GM23338 (cell line): Measurements from ENCODE around the gene STX16. TPM values are rescaled to one million over a fixed set of nuclear protein-coding genes. Genes with fewer than 3 reads are reported as not detected.
"Not testable (repeated sequence)": the region's sequence is repeated elsewhere in the genome, so short reads cannot be mapped to it uniquely, and the experiment has no call there.

Experiments used
- ATAC-seq: fragments of 200-7000 bp; cut with Tn5 transposase; 3 replicates; pipeline ENCODE4 v1.9.1; 2020
- DNase-seq: peaks from one replicate; pipeline ENCODE4 v3.0.0-alpha.2; 2015; ENCODE audit warnings: low spot score
- H2AFZ ChIP-seq: fragments of 200-600 bp; sonication (generic); 2 replicates; pipeline ENCODE4 v1.8.0; 2016; ENCODE audit warnings: antibody characterized with exemption, mild to moderate bottlenecking, moderate library complexity
- H3F3A ChIP-seq: fragments of 200-600 bp; sonication (generic); replicated peaks from 2 replicates; pipeline ENCODE4 v1.8.0; 2017; ENCODE audit warnings: antibody characterized with exemption, mixed run types, low read depth
- H3K27ac ChIP-seq: fragments of 200-600 bp; sonication (generic); 2 replicates; pipeline ENCODE4 v1.6.1; 2016; ENCODE audit warnings: low read depth
- H3K27me3 ChIP-seq: fragments of 200-600 bp; sonication (generic); 2 replicates; pipeline ENCODE4 v1.8.0; 2016; ENCODE audit warnings: mild to moderate bottlenecking, mixed run types, moderate library complexity; ENCODE audit not compliant: insufficient read depth
- H3K36me3 ChIP-seq: fragments of 200-600 bp; sonication (generic); 2 replicates; pipeline ENCODE4 v1.8.0; 2016; ENCODE audit warnings: mild to moderate bottlenecking; ENCODE audit not compliant: insufficient read depth
- H3K4me1 ChIP-seq: fragments of 200-600 bp; sonication (generic); 2 replicates; pipeline ENCODE4 v1.8.0; 2016; ENCODE audit warnings: mild to moderate bottlenecking, moderate library complexity; ENCODE audit not compliant: insufficient read depth
- H3K4me2 ChIP-seq: fragments of 200-600 bp; sonication (generic); 2 replicates; pipeline ENCODE4 v1.7.1; 2017; ENCODE audit warnings: mixed run types
- H3K4me3 ChIP-seq: fragments of 200-600 bp; sonication (generic); 2 replicates; pipeline ENCODE4 v1.6.1; 2016; ENCODE audit warnings: mixed run types
- H3K79me2 ChIP-seq: fragments of 200-600 bp; sonication (generic); replicated peaks from 2 replicates; pipeline ENCODE4 v1.8.0; 2017; ENCODE audit warnings: mild to moderate bottlenecking; ENCODE audit not compliant: insufficient read depth
- H3K9me2 ChIP-seq: fragments of 200-600 bp; sonication (generic); 2 replicates; pipeline ENCODE4 v1.8.0; 2017; ENCODE audit not compliant: insufficient read depth
- H4K20me1 ChIP-seq: fragments of 200-600 bp; sonication (generic); replicated peaks from 2 replicates; pipeline ENCODE4 v1.8.0; 2017; ENCODE audit warnings: mild to moderate bottlenecking; ENCODE audit not compliant: insufficient read depth
- H3K27ac Mint-ChIP-seq: 2 replicates; pipeline ENCODE4 v1.8.0; 2020; ENCODE audit warnings: inconsistent platforms, mild to moderate bottlenecking, moderate library complexity, mixed read lengths
- H3K27me3 Mint-ChIP-seq: 3 replicates; pipeline ENCODE4 v1.8.0; 2022; ENCODE audit warnings: low read depth, mild to moderate bottlenecking, moderate library complexity, mixed read lengths, inconsistent platforms; ENCODE audit not compliant: insufficient read depth, poor library complexity
- H3K36me3 Mint-ChIP-seq: 3 replicates; pipeline ENCODE4 v1.8.0; 2021; ENCODE audit warnings: low read depth, mild to moderate bottlenecking, inconsistent platforms, moderate library complexity, mixed read lengths
- H3K4me1 Mint-ChIP-seq: 3 replicates; pipeline ENCODE4 v1.8.0; 2020; ENCODE audit warnings: mild to moderate bottlenecking, inconsistent platforms, mixed read lengths
- H3K4me3 Mint-ChIP-seq: 3 replicates; pipeline ENCODE4 v1.8.0; 2021; ENCODE audit warnings: moderate library complexity, mild to moderate bottlenecking, inconsistent platforms, mixed read lengths
- H3K9me3 Mint-ChIP-seq: 3 replicates; pipeline ENCODE4 v1.8.0; 2020; ENCODE audit warnings: moderate library complexity, mild to moderate bottlenecking, inconsistent platforms, mixed read lengths
- EZH2 ChIP-seq: fragments of 200-600 bp; sonication (generic); IDR thresholded peaks from one replicate; pipeline ENCODE4 v1.8.0; 2017; ENCODE audit warnings: antibody characterized with exemption, mild to moderate bottlenecking, low read depth; ENCODE audit not compliant: unreplicated experiment
- ZNF114 ChIP-seq: fragments of 250-450 bp; sonication (Bioruptor Pico); IDR thresholded peaks from 2 replicates; pipeline ENCODE4 v1.5.0; 2020; ENCODE audit warnings: mild to moderate bottlenecking, moderate library complexity
- polyA plus RNA-seq: library from polyadenylated mRNA; unstranded; fragments of >200 nt; fragmentation: Nextera tagmentation; extraction: Ambion mirVana; gene quantifications from 2 replicates; pipeline ENCODE4 v1.2.1, GENCODE V29; 2016
- total RNA-seq: library from RNA; depleted of rRNA; stranded (reverse); fragments of >200 nt; shearing (Covaris generic); gene quantifications from 2 replicates; pipeline ENCODE4 v1.2.3, GENCODE V29; 2014
- TF ChIP-seq, protein P1 (sequence below), 2 experiments: fragments of 200-600 bp in 1 of 2; sonication (generic) in 1 of 2; conservative IDR thresholded peaks; 2 replicates each; pipeline versions ENCODE4 v1.5.1 to v1.6.1; 2016 to 2017; ENCODE audit warnings: antibody characterized with exemption in 2 of 2, low read depth in 2 of 2, mild to moderate bottlenecking in 2 of 2, moderate library complexity in 1 of 2

The STX16 gene
- total and polyA plus RNA-seq, 2 experiments from 2014 or later: 31.2 to 70.5 TPM

GRCh38 chr20:58648502-58648825, 2.6 kb upstream of the STX16 start:
- H3K27ac ChIP-seq, H3K9me3 Mint-ChIP-seq, H3K27ac Mint-ChIP-seq, H3K36me3 Mint-ChIP-seq, ATAC-seq, H3F3A ChIP-seq, H3K9me2 ChIP-seq, H3K36me3 ChIP-seq, DNase-seq, H2AFZ ChIP-seq, H4K20me1 ChIP-seq: not testable (repeated sequence)
- H3K4me3 ChIP-seq: 0 out of 2 replicates have a peak overlapping the region, but pooled peaks have one; percentile 55
- H3K27me3 ChIP-seq: peaks cover 13% of the 10 kb centered on the region
- Mint-ChIP-seq H3K4me3 (peak overlapping the region; percentile 66; the same call in 1 of the 3 replicates), H3K27me3 (peaks cover 16% of the 10 kb centered on the region), H3K4me1 (peaks cover 22% of the 10 kb centered on the region)
- H3K4me1 ChIP-seq: peaks cover 19% of the 10 kb centered on the region
- H3K4me2 ChIP-seq: peak overlapping the region; percentile 78; the same call in 1 of the 2 replicates
- peaks cover 18% of the 10 kb centered on the region for H3K79me2 ChIP-seq

GRCh38 chr20:58649288-58650180, 1.5 kb upstream of the STX16 start:
- H3F3A ChIP-seq: no peaks in the 10 kb centered on the region
- H3K79me2 ChIP-seq: peaks cover 28% of the 10 kb centered on the region
- H3K27ac Mint-ChIP-seq: no peak overlapping the region
- peaks cover 3% of the 10 kb centered on the region; the same call in 2 of the 3 replicates for H3K9me3 Mint-ChIP-seq
- H3K4me3 ChIP-seq: peak overlapping the region; percentile 55
- DNase-seq (peak; percentile 58), ATAC-seq (peak; percentile 11)
- peaks cover 13% of the 10 kb centered on the region for H3K27me3 ChIP-seq
- H3K36me3 ChIP-seq: no peaks in the 10 kb centered on the region
- no peaks in the 10 kb centered on the region for H3K9me2 ChIP-seq
- peak overlapping the region; percentile 78 for H3K4me2 ChIP-seq
- H3K4me1 ChIP-seq: peaks cover 28% of the 10 kb centered on the region
- H3K27ac ChIP-seq: no peak overlapping the region
- TF ChIP-seq, protein P1, sequence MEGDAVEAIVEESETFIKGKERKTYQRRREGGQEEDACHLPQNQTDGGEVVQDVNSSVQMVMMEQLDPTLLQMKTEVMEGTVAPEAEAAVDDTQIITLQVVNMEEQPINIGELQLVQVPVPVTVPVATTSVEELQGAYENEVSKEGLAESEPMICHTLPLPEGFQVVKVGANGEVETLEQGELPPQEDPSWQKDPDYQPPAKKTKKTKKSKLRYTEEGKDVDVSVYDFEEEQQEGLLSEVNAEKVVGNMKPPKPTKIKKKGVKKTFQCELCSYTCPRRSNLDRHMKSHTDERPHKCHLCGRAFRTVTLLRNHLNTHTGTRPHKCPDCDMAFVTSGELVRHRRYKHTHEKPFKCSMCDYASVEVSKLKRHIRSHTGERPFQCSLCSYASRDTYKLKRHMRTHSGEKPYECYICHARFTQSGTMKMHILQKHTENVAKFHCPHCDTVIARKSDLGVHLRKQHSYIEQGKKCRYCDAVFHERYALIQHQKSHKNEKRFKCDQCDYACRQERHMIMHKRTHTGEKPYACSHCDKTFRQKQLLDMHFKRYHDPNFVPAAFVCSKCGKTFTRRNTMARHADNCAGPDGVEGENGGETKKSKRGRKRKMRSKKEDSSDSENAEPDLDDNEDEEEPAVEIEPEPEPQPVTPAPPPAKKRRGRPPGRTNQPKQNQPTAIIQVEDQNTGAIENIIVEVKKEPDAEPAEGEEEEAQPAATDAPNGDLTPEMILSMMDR (conservative IDR thresholded peaks at IDR 0.05; ENCODE audit: low read depth in 2 of 2): no peak
- TF ChIP-seq EZH2: peak; percentile 49
- peak overlapping the region; percentile 72 for H2AFZ ChIP-seq
- H3K4me1 Mint-ChIP-seq: peaks cover 22% of the 10 kb centered on the region
- peak overlapping the region; percentile 66 for H3K4me3 Mint-ChIP-seq
- H3K27me3 Mint-ChIP-seq: peaks cover 13% of the 10 kb centered on the region
- H3K36me3 Mint-ChIP-seq: peaks cover 3% of the 10 kb centered on the region; the same call in 2 of the 3 replicates
- no peaks in the 10 kb centered on the region for H4K20me1 ChIP-seq

GRCh38 chr20:58650181-58650775, 805 bp upstream of the STX16 start:
- H3K27me3 ChIP-seq: peaks cover 13% of the 10 kb centered on the region
- H2AFZ ChIP-seq: 0 out of 2 replicates have a peak overlapping the region, but pooled peaks have one; percentile 72
- no peak overlapping the region for H3K27ac Mint-ChIP-seq
- H3K36me3 ChIP-seq: no peaks in the 10 kb centered on the region
- peak overlapping the region; percentile 55 for H3K4me3 ChIP-seq
- H3K9me3 Mint-ChIP-seq: peaks cover 3% of the 10 kb centered on the region; the same call in 2 of the 3 replicates
- H4K20me1 ChIP-seq: no peaks in the 10 kb centered on the region
- H3K9me2 ChIP-seq: no peaks in the 10 kb centered on the region
- peak; percentile 49 for ATAC-seq
- peaks cover 13% of the 10 kb centered on the region for H3K27me3 Mint-ChIP-seq
- peaks cover 35% of the 10 kb centered on the region for H3K4me1 ChIP-seq
- peaks cover 36% of the 10 kb centered on the region for H3K79me2 ChIP-seq
- no peak for TF ChIP-seq ZNF114 (CRISPR knock-in tag)
- TF ChIP-seq, protein P1 (conservative IDR thresholded peaks at IDR 0.05; ENCODE audit: low read depth in 2 of 2): peak in 1 of 2 experiments; percentile 34; a peak in 2 of 4 replicates
- H3K36me3 Mint-ChIP-seq: peaks cover 3% of the 10 kb centered on the region; the same call in 2 of the 3 replicates
- H3K4me1 Mint-ChIP-seq: peaks cover 28% of the 10 kb centered on the region
- H3K4me3 Mint-ChIP-seq: peak overlapping the region; percentile 99
- H3K27ac ChIP-seq: peak overlapping the region; percentile 79
- H3K4me2 ChIP-seq: peak overlapping the region; percentile 78
- DNase-seq: peak; percentile 68
- no peaks in the 10 kb centered on the region for H3F3A ChIP-seq
